Left forelimb (tissue), 1 donor: Measurements from ENCODE around the gene MLKL.
"Not testable (repeated sequence)": the region's sequence is repeated elsewhere in the genome, so short reads cannot be mapped to it uniquely, and the experiment has no call there.

Source experiments
- DNase-seq: peaks from one replicate; pipeline ENCODE4 v3.0.0-alpha.2; 2018; ENCODE audit warnings: low spot score

Gene MLKL

DNA sequence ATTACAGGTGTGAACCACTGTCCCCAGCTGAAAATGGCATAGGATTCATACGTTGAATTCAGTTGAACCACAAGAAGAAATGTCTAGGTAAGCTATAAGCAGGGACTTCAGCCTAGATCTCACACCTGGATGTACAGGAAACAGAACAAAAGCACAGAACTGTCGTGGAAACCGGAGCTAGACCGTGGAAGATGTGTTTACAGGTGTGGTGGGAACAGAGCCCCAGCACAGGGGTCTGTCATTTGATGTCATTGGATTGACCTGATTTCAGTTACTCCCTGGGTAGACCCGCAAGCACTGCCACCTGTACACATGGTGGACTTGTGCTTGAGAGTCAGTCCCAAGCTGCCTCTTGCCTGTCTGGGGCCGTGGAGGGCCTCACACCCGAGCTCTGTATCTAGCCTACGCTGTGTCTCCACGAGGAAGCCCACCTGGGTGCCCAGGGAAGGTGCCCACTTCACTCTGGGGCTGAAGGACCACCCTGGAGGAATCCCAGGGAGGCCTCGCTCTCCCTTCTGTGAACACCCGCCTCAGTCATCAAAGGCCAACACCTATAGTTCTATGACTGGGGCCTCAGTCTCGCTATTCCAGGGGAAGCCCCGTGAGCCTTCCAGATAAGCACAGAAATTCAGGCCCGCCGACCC, 32.2 kb upstream of the MLKL start:
- DNase-seq = no peak

DNA sequence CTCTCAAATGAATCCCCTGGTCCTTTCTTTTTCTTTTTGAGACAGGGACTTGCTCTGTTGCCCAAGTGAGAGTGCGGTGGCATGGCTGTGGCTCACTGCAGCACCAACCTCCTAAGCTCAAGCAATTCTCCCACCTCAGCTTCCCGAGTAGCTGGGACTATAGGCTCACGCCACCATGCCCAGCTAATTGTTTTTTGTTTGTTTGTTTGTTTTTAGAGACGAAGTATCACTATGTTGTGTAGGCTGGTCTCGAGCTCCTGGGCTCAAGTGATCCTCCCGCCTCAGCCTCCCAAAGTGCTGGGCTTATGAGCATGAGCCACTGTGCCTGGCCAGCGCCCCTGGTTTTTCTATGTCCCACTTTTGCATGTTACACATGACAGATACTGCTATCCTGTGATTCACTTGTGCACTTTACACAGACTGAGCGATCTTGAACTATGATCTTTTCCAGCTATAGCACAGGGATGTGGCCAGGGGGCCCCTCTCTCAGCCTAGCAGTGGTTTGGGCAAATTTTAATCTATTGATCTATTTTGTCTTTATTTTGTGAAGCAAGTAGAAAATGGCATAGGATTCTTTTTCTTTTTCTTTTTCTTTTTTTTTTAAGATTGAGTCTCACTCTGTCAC, 31.3 kb upstream of the MLKL start:
- no peak for DNase-seq

GRCh38 chr16:74729783-74730683, 29.4 kb upstream of the MLKL start:
- no peak for DNase-seq

- DNase-seq = no peak
Observed at GRCh38 chr16:74727903-74728302, 27.2 kb upstream of the MLKL start.

- DNase-seq = peak; percentile 20
Observed at GRCh38 chr16:74726716-74727115, 26.1 kb upstream of the MLKL start.

GRCh38 chr16:74725651-74726455, 25.2 kb upstream of the MLKL start:
- no peak for DNase-seq

- DNase-seq = no peak
Observed at GRCh38 chr16:74724820-74725549, 24.3 kb upstream of the MLKL start.

DNA sequence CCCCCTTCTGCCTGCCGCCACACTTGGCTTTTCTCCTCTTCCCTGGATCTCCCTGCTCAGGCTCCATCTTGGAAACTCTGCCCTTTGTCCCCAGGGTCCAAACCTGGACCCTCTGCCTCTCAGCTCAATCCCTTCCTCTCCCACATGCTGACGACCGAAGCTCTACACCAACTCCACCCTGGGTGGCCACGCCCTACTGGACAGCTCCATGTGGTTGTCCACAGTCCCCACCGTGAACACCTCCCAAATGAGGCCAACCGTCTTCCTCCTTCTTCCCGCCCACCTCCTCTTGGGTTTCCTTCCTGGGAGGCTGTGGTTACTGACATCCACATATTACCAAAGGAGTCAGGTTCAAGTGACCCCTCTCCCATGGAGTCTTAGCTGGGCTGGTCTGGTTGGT, 22.6 kb upstream of the MLKL start:
- DNase-seq = no peak

GRCh38 chr16:74722156-74722555, 21.5 kb upstream of the MLKL start:
- not testable (repeated sequence) for DNase-seq

GRCh38 chr16:74721716-74722115, 21.1 kb upstream of the MLKL start:
- DNase-seq = peak; percentile 48

DNA sequence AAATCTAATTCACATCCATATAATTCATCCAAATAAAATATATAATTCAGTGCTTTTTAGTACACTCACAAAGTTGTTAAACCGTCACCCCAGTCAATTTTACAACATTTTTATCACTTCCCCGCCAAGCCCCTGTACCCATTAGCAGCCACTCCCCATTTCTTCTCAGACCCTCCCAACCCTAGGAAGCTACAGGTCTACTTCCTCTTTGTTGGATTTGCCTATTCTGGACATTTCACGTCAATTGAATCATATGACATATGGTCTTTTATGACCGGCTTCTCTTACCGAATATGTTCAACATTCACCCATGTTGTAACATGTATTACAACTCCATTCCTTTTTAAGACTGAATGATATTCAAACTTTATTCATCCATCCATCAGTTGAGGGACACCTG, 19.9 kb upstream of the MLKL start:
- no peak for DNase-seq

- peak; percentile 6 for DNase-seq
Observed at GRCh38 chr16:74718741-74719610, 18.3 kb upstream of the MLKL start.

DNA sequence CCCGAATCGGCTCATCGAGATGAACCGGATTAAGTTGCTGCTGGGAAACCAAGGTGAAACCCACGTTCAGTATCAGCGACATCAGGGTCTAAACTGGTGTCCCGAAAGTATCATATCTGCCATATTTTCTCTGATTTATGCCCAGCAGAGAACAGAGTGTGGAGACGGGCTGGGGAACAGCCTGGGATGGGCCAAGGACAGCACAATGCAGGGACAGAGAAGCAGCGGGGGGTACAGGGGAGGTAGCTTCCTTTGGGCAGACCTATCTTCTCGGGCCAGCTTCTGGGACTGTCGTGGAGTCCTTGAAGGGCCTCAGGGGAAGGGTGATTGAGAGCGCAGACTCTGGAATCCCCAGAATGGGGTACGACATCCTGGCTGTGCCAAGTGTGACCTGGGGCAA, 17.5 kb upstream of the MLKL start:
- DNase-seq = no peak

DNA sequence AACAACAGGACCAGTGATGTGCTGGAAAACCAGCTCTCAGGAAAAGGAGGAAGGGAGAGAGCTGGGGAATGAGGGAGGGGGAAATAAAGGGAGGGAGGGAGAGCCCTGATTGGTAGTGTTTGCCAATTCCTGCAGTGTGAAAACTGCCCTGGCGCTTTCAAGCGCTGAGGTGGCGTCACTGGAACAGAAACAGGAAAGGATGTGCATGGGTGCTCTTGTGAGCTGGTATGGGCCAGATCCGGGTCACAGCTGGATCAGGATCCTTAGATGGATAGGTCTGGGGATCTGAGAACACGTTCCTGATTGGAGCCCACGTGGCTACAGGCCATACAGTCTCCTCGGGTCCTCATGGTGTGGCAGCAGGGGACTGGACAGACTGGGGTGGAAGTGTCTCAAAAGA, 16.7 kb upstream of the MLKL start:
- DNase-seq = no peak

GRCh38 chr16:74716355-74716754, 15.7 kb upstream of the MLKL start:
- DNase-seq = no peak

DNA sequence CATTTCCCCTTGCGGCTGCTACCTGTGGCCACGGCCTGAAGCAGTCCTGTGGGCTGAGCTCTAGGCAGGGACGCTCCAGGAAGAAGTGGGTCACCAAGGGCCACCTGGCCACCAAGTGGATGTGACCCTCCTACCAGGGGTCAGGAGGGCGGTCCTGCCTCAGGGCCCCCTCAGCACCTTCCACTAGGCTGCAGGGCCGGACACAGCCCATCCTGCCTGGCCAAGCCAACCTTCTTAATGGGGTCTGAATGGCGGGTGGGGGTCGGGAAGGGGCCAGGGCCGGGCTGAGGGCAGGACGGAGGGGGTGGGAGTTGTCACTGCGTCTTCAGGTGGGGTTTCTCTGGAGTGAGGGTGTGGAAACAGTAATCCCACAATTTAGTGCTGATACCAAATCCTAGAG, 13.2 kb upstream of the MLKL start:
- no peak for DNase-seq

DNA sequence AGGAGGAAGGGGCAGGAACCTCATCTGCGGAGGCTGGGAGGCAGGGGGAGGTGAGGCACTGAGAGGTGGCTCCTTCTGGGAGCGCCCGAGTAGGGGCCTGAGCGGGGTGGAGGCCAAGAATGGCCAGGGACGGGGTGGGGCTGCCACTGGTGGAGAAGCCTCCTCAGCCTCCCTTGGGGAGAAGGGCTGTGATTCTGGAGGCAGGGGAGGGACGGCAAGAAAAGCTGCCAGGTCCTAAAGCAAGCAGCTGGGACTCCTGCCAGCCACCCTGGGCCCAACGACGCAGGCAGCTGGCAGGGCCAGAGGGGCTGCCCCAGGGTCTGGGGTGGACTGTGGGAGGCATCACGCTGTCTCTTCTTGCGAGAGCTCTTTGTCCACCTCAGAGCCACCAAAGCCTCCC, 12.7 kb upstream of the MLKL start:
- DNase-seq = no peak

- no peak for DNase-seq
Observed at GRCh38 chr16:74711938-74712337, 11.3 kb upstream of the MLKL start.

GRCh38 chr16:74710401-74710800, 9.7 kb upstream of the MLKL start:
- no peak for DNase-seq

GRCh38 chr16:74709441-74709877, 8.8 kb upstream of the MLKL start:
- no peak for DNase-seq

DNA sequence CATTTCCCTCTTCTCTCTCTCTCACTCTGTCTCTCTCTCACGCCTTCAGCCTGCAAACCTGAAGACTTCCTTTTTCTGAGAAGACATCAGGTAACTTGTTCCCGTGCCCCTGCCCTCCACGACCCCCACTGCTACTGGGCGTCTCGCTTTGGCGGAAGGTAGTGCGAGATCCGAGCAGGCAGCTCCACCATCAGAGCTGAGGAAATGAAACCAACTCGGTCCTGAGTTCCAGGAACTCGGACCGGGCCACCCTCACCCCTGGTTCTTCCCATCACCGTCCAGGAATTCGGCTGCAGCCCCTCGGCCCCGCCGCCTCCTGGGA, 585 bp downstream of the MLKL start:
- no peak for DNase-seq
